KMS-11 (cell line): Measurements from ENCODE around the gene INHBB.

ENCODE experiments used
- H2AFZ ChIP-seq: fragments of 200-600 bp; sonication (generic); 2 replicates; pipeline ENCODE4 v1.6.1; 2016; ENCODE audit warnings: antibody characterized with exemption, mixed run types, low read depth
- H3K27ac ChIP-seq: fragments of 200-600 bp; sonication (generic); 2 replicates; pipeline ENCODE4 v1.6.1; 2016; ENCODE audit warnings: mild to moderate bottlenecking, mixed run types
- H3K27me3 ChIP-seq: fragments of 200-600 bp; sonication (generic); 2 replicates; pipeline ENCODE4 v1.6.1; 2017; ENCODE audit warnings: mild to moderate bottlenecking, low read depth, mixed run types, moderate library complexity; ENCODE audit not compliant: insufficient read depth
- H3K36me3 ChIP-seq: fragments of 200-600 bp; sonication (generic); 2 replicates; pipeline ENCODE4 v1.6.1; 2017; ENCODE audit warnings: mild to moderate bottlenecking, mixed run types; ENCODE audit not compliant: insufficient read depth
- H3K4me1 ChIP-seq: fragments of 200-600 bp; sonication (generic); 2 replicates; pipeline ENCODE4 v1.6.1; 2016; ENCODE audit warnings: mild to moderate bottlenecking, low read depth, mixed run types; ENCODE audit not compliant: poor library complexity, severe bottlenecking
- H3K4me2 ChIP-seq: fragments of 200-600 bp; sonication (generic); 2 replicates; pipeline ENCODE4 v1.7.0; 2016; ENCODE audit warnings: mild to moderate bottlenecking, mixed run types
- H3K4me3 ChIP-seq: fragments of 200-600 bp; sonication (generic); IDR thresholded peaks from 2 replicates; pipeline ENCODE4 v1.6.1; 2017; ENCODE audit warnings: low read depth, low read length, mixed read lengths; ENCODE audit not compliant: insufficient read depth
- H3K79me2 ChIP-seq: fragments of 200-600 bp; sonication (generic); 2 replicates; pipeline ENCODE4 v1.6.1; 2016; ENCODE audit warnings: low read depth, mixed run types; ENCODE audit not compliant: insufficient read depth
- H3K9ac ChIP-seq: fragments of 200-600 bp; sonication (generic); 2 replicates; pipeline ENCODE4 v1.6.1; 2016; ENCODE audit warnings: mild to moderate bottlenecking, mixed run types
- H4K20me1 ChIP-seq: fragments of 200-600 bp; sonication (generic); 2 replicates; pipeline ENCODE4 v1.6.1; 2016; ENCODE audit warnings: mild to moderate bottlenecking, mixed run types; ENCODE audit not compliant: insufficient read depth
- TF ChIP-seq, protein P1 (sequence below): fragments of 200-600 bp; sonication (generic); conservative IDR thresholded peaks from 2 replicates; pipeline ENCODE4 v1.6.1; 2017; ENCODE audit warnings: low read depth, mild to moderate bottlenecking, antibody characterized with exemption, low read length, moderate library complexity, mixed read lengths

Gene INHBB

GRCh38 chr2:120300385-120300784 lies 45.6 kb upstream of the INHBB start:
- H3K27ac ChIP-seq = no peak overlapping the region
- no peaks in the 10 kb centered on the region for H3K4me1 ChIP-seq

DNA sequence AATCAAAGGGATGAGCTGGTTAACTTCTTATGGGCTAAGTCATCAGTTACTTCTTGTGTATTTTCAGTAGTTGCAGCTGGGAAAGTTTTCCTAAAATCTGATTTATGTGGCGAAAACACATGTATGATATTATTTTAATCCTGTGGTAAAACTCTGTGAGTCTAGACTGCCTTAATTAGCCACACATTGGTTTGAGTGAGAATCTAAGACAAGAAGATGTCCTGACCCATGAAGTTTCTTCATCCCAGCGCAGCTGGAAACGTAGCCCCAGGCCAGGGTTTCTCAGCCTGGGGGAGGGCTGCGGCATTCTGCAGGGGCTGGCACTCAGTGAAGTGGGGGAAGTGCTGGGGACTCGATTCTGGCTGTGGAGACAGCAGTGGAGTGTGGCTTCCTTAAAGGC lies 44.7 kb upstream of the INHBB start:
- no peaks in the 10 kb centered on the region for H3K79me2 ChIP-seq
- H3K27ac ChIP-seq = no peak overlapping the region
- H3K9ac ChIP-seq = no peak overlapping the region
- TF ChIP-seq, protein P1, sequence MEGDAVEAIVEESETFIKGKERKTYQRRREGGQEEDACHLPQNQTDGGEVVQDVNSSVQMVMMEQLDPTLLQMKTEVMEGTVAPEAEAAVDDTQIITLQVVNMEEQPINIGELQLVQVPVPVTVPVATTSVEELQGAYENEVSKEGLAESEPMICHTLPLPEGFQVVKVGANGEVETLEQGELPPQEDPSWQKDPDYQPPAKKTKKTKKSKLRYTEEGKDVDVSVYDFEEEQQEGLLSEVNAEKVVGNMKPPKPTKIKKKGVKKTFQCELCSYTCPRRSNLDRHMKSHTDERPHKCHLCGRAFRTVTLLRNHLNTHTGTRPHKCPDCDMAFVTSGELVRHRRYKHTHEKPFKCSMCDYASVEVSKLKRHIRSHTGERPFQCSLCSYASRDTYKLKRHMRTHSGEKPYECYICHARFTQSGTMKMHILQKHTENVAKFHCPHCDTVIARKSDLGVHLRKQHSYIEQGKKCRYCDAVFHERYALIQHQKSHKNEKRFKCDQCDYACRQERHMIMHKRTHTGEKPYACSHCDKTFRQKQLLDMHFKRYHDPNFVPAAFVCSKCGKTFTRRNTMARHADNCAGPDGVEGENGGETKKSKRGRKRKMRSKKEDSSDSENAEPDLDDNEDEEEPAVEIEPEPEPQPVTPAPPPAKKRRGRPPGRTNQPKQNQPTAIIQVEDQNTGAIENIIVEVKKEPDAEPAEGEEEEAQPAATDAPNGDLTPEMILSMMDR = no peak
- no peak overlapping the region for H3K4me3 ChIP-seq
- no peaks in the 10 kb centered on the region for H4K20me1 ChIP-seq
- no peak overlapping the region for H2AFZ ChIP-seq
- H3K4me2 ChIP-seq = no peak overlapping the region
- H3K27me3 ChIP-seq = no peaks in the 10 kb centered on the region
- H3K36me3 ChIP-seq = no peaks in the 10 kb centered on the region
- no peaks in the 10 kb centered on the region for H3K4me1 ChIP-seq

More at GRCh38 chr2:120300385-120300784, 45.6 kb upstream of the INHBB start:
- no peak overlapping the region for H2AFZ ChIP-seq
- no peaks in the 10 kb centered on the region for H4K20me1 ChIP-seq
- no peak overlapping the region for H3K4me2 ChIP-seq
- no peak overlapping the region for H3K4me3 ChIP-seq
- H3K36me3 ChIP-seq = no peaks in the 10 kb centered on the region
- no peaks in the 10 kb centered on the region for H3K27me3 ChIP-seq
- no peaks in the 10 kb centered on the region for H3K79me2 ChIP-seq
- no peak overlapping the region for H3K9ac ChIP-seq
- TF ChIP-seq, protein P1 = no peak

DNA sequence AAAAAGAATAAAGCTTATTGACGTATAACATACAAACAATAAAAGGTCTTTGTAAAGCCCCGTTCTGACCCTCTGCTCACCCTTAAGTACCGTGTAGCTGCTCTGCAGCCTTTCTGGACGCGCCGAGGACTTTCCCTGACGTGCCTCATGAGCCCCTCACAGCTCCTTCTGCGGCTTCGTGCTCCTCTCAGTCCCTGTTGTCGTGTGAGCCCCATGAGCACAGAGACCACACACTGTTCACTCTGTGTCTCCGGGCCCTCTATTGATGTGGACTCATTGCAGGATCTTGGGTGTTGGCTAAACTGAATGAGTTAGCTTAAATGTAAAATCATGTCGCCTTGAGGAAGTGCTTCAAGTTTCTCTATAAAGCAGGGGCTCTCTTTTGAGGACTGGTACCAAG lies 43.6 kb upstream of the INHBB start:
- H3K27ac ChIP-seq = no peak overlapping the region

GRCh38 chr2:120303177-120303576 lies 42.8 kb upstream of the INHBB start:
- H3K36me3 ChIP-seq = no peaks in the 10 kb centered on the region
- no peak overlapping the region for H3K27ac ChIP-seq
- no peak overlapping the region for H3K4me2 ChIP-seq
- H3K4me1 ChIP-seq = peaks cover 9% of the 10 kb centered on the region
- no peak overlapping the region for H3K9ac ChIP-seq
- H2AFZ ChIP-seq = no peak overlapping the region
- H3K79me2 ChIP-seq = no peaks in the 10 kb centered on the region
- H4K20me1 ChIP-seq = no peaks in the 10 kb centered on the region
- TF ChIP-seq, protein P1 = no peak
- H3K27me3 ChIP-seq = no peaks in the 10 kb centered on the region
- H3K4me3 ChIP-seq = no peak overlapping the region

More for the DNA sequence above, 43.6 kb upstream of the INHBB start:
- H3K9ac ChIP-seq = no peak overlapping the region
- H3K4me1 ChIP-seq = peaks cover under 1% of the 10 kb centered on the region
- no peak overlapping the region for H3K4me3 ChIP-seq
- no peaks in the 10 kb centered on the region for H3K79me2 ChIP-seq
- TF ChIP-seq, protein P1 = no peak
- H4K20me1 ChIP-seq = no peaks in the 10 kb centered on the region
- no peak overlapping the region for H2AFZ ChIP-seq
- H3K27me3 ChIP-seq = no peaks in the 10 kb centered on the region
- no peaks in the 10 kb centered on the region for H3K36me3 ChIP-seq
- no peak overlapping the region for H3K4me2 ChIP-seq

GRCh38 chr2:120305296-120305695 lies 40.6 kb upstream of the INHBB start:
- Histone ChIP-seq H3K4me3 (no peak overlapping the region), H3K4me1 (peaks cover 29% of the 10 kb centered on the region), H3K9ac (no peak overlapping the region), H3K27me3 (no peaks in the 10 kb centered on the region), H3K4me2 (no peak overlapping the region), H3K36me3 (no peaks in the 10 kb centered on the region), H3K27ac (no peak overlapping the region), H2AFZ (no peak overlapping the region), H3K79me2 (no peaks in the 10 kb centered on the region), H4K20me1 (no peaks in the 10 kb centered on the region)
- TF ChIP-seq, protein P1 = no peak
